Body of pancreas (tissue), 4 donors: ENCODE measurements around the gene TCEANC2. TPM values are rescaled to one million over a fixed set of nuclear protein-coding genes. Genes with fewer than 3 reads are reported as not detected.

Experiments used
- ATAC-seq: fragments of 150-250 bp; one replicate; pipeline ENCODE4 v1.9.1; 2016
- DNase-seq, 4 donors: peaks; one replicate each; pipeline ENCODE4 v3.0.0-alpha.2; 2019
- H3K27ac ChIP-seq, 4 donors: fragments of 200-600 bp; sonication (generic); 1 replicate in 3 of 4; 2 replicates in 1 of 4; pipeline versions ENCODE4 v1.5.1 to v1.6.1; 2016 to 2019; ENCODE audit warnings: mild to moderate bottlenecking in 1 of 4, mixed read lengths in 1 of 4, moderate library complexity in 1 of 4
- H3K27me3 ChIP-seq, 2 donors: fragments of 200-600 bp; sonication (generic); one replicate each; pipeline ENCODE4 v1.6.0; 2016; ENCODE audit warnings: mild to moderate bottlenecking in 1 of 2
- H3K36me3 ChIP-seq, 2 donors: fragments of 200-600 bp; sonication (generic); replicated peaks in 1 of 2; 2 replicates each; pipeline ENCODE4 v1.5.1; 2016; ENCODE audit warnings: low read depth in 2 of 2; ENCODE audit not compliant: insufficient read depth in 1 of 2
- H3K4me1 ChIP-seq: fragments of 200-600 bp; sonication (generic); one replicate; pipeline ENCODE4 v1.6.0; 2016
- H3K4me3 ChIP-seq, 2 donors: fragments of 200-600 bp; sonication (generic); 1 replicate in 1 of 2; 2 replicates in 1 of 2; pipeline ENCODE4 v1.5.1; 2016 to 2019
- H3K9me3 ChIP-seq, 3 donors: fragments of 200-600 bp; sonication (generic); 1 replicate in 2 of 3; 2 replicates in 1 of 3; pipeline ENCODE4 v1.5.1; 2016
- CTCF ChIP-seq, 7 experiments: fragments of 450-650 bp in 4 of 7; fragments of 200-600 bp in 3 of 7; sonication (generic) in 3 of 7; IDR thresholded peaks; one replicate each; pipeline ENCODE4 v1.5.1; 2016 to 2019; ENCODE audit warnings: antibody characterized with exemption in 7 of 7
- POLR2A ChIP-seq, 3 donors: fragments of 450-650 bp; IDR thresholded peaks; one replicate each; pipeline ENCODE4 v1.6.1; 2016; ENCODE audit warnings: antibody characterized with exemption in 3 of 3, mild to moderate bottlenecking in 2 of 3
- WGBS, 2 donors: methylation state at CpG; one replicate each; pipeline ENCODE4 v1.1.5; 2017; 5-methylcytosine and 5-hydroxymethylcytosine counted together
- intact Hi-C: fragments of 100-400 bp; cut with DNase I; formaldehyde crosslinking; loops from one replicate; pipeline ENCODE4 v1.15.1; 2023
- total RNA-seq, 2 donors: library from RNA; depleted of rRNA; stranded (reverse); fragments of >200 nt; gene quantifications; one replicate each; pipeline ENCODE4 v1.1.0, GENCODE V29; 2016

Gene TCEANC2
- total RNA-seq, 2 donors from 2014 or later, result 1.3 to 2.9 TPM

GRCh38 chr1:54115520-54115919, 62.1 kb downstream of the TCEANC2 start:
- Histone ChIP-seq H3K9me3 (no peaks in the 10 kb centered on the region), H3K36me3 (no peaks in the 10 kb centered on the region), H3K4me3 (no peak overlapping the region), H3K27ac (no peak overlapping the region), H3K4me1 (no peaks in the 10 kb centered on the region), H3K27me3 (no peaks in the 10 kb centered on the region)
- DNase-seq (no peak), ATAC-seq (no peak)
- intact Hi-C loops, result loop anchor here (5.0 kb wide), 1 partner anchor 377 kb away; no protein-coding TSS in a partner anchor
- 90 to 92% methylated on average over 3 of the region's 3 CpGs for WGBS, 2 donors
- no peak for TF ChIP-seq CTCF (IDR thresholded peaks at IDR 0.05)
- TF ChIP-seq POLR2A (IDR thresholded peaks at IDR 0.05), result no peak

GRCh38 chr1:54117815-54118563, 64.6 kb downstream of the TCEANC2 start:
- no peaks in the 10 kb centered on the region for H3K27me3 ChIP-seq
- no peak overlapping the region for H3K4me3 ChIP-seq
- TF ChIP-seq POLR2A (IDR thresholded peaks at IDR 0.05), result no peak
- no peak overlapping the region for H3K27ac ChIP-seq
- H3K9me3 ChIP-seq, result no peaks in the 10 kb centered on the region
- no peak for DNase-seq
- WGBS, 2 donors, result 85 to 86% methylated on average over 10 to 11 of the region's 11 CpGs
- no peaks in the 10 kb centered on the region for H3K36me3 ChIP-seq
- no peak for ATAC-seq
- H3K4me1 ChIP-seq, result peaks cover 13% of the 10 kb centered on the region
- intact Hi-C loops, result loop anchor here (5.0 kb wide), 1 partner anchor 374 kb away; no protein-coding TSS in a partner anchor

GRCh38 chr1:54118704-54119103, 65.3 kb downstream of the TCEANC2 start:
- Histone ChIP-seq H3K27ac (no peak overlapping the region), H3K27me3 (no peaks in the 10 kb centered on the region), H3K4me3 (no peak overlapping the region), H3K9me3 (no peaks in the 10 kb centered on the region), H3K36me3 (no peaks in the 10 kb centered on the region), H3K4me1 (peaks cover 18% of the 10 kb centered on the region)
- WGBS, 2 donors, result 69 to 71% methylated on average over 8 of the region's 8 CpGs
- ATAC-seq (no peak), DNase-seq (no peak)
- TF ChIP-seq POLR2A (IDR thresholded peaks at IDR 0.05) (no peak), CTCF (IDR thresholded peaks at IDR 0.05) (no peak)
- intact Hi-C loops, result loop anchor here (5.0 kb wide), 1 partner anchor 374 kb away; no protein-coding TSS in a partner anchor

- no peak for TF ChIP-seq POLR2A (IDR thresholded peaks at IDR 0.05)
- no peak for TF ChIP-seq CTCF (IDR thresholded peaks at IDR 0.05)
- intact Hi-C loops, result loop anchor here (10.0 kb wide), 1 partner anchor 285 kb away; the partner anchor contains the start of gene SSBP3
These were observed 66.8 kb downstream of the TCEANC2 start for GRCh38 chr1:54120018-54120697.

More at GRCh38 chr1:54120018-54120697, 66.8 kb downstream of the TCEANC2 start:
- no peak overlapping the region for H3K4me3 ChIP-seq
- H3K9me3 ChIP-seq, result no peaks in the 10 kb centered on the region
- H3K27me3 ChIP-seq, result no peaks in the 10 kb centered on the region
- DNase-seq, result no peak
- H3K4me1 ChIP-seq, result peaks cover 33% of the 10 kb centered on the region
- H3K36me3 ChIP-seq, result no peaks in the 10 kb centered on the region
- WGBS, 2 donors, result 83 to 86% methylated on average over 12 to 13 of the region's 13 CpGs
- H3K27ac ChIP-seq, result no peak overlapping the region
- no peak for ATAC-seq
